NT2/D1 (cell line): ENCODE measurements around the gene SLC6A17.

ENCODE experiments used
- DNase-seq: peaks from one replicate; pipeline ENCODE4 v3.0.0-alpha.2; 2011; ENCODE audit warnings: low read depth, low spot score
- H3K27me3 ChIP-seq: 2 replicates; pipeline ENCODE4 v1.6.0; 2011; ENCODE audit warnings: mild to moderate bottlenecking; ENCODE audit not compliant: insufficient read length, insufficient read depth
- H3K36me3 ChIP-seq: 2 replicates; pipeline ENCODE4 v1.6.1; 2011; ENCODE audit warnings: mild to moderate bottlenecking, low read length, mixed read lengths; ENCODE audit not compliant: insufficient read depth, insufficient read length
- H3K4me1 ChIP-seq: 2 replicates; pipeline ENCODE4 v1.5.1; 2011; ENCODE audit not compliant: insufficient read depth, insufficient read length
- H3K4me3 ChIP-seq: 2 replicates; pipeline ENCODE4 v1.5.1; 2011; ENCODE audit warnings: low read depth; ENCODE audit not compliant: insufficient read length
- H3K9ac ChIP-seq: 2 replicates; pipeline ENCODE4 v1.6.0; 2011; ENCODE audit warnings: low read depth; ENCODE audit not compliant: insufficient read length
- H3K9me3 ChIP-seq: 2 replicates; pipeline ENCODE4 v1.5.1; 2011; ENCODE audit warnings: mild to moderate bottlenecking, low read length; ENCODE audit not compliant: insufficient read depth
- SUZ12 ChIP-seq: IDR thresholded peaks from 2 replicates; pipeline ENCODE4 v1.6.1; 2011; ENCODE audit not compliant: insufficient read length, insufficient read depth; ENCODE audit errors: extremely low read depth
- YY1 ChIP-seq: IDR thresholded peaks from 2 replicates; pipeline ENCODE4 v1.6.1; 2011; ENCODE audit not compliant: insufficient read length, insufficient read depth
- ZNF274 ChIP-seq: IDR thresholded peaks from 2 replicates; pipeline ENCODE4 v1.6.1; 2011; ENCODE audit warnings: mild to moderate bottlenecking, low read depth, low read length

Gene SLC6A17

DNA sequence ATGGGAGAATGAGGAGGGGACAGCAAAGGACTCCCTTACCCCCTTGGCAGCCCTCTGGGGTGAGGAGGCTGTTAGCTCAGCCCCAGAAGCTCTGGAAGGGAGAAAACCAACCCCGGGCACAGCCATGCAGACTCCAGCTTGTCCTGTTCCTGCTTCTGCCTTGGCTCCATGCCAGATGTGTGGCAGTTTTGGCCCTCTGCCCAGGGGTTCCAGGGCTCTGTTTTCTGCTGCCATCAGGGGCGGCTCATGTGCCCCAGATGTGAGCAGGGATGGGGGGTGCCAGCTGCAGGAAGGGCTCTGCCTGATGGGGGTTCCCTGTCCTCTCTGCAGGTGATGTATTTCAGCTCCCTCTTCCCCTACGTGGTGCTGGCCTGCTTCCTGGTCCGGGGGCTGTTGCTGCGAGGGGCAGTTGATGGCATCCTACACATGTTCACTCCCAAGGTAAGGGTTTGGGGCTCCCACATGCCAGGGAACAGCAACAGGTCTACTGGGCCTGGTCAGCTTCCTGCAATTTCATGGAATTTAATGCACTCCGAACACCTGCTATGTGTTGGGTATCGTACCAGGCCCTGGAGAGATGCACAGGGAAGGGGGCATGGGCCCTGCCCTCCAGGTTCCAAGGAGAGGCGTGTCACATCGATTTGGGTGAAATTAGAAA, 26.1 kb downstream of the SLC6A17 start:
- TF ChIP-seq ZNF274: no peak
- TF ChIP-seq SUZ12: no peak
- TF ChIP-seq YY1: no peak
- Histone ChIP-seq H3K27me3 (no peaks in the 10 kb centered on the region), H3K4me3 (no peak overlapping the region), H3K36me3 (no peaks in the 10 kb centered on the region), H3K9me3 (peaks cover 8% of the 10 kb centered on the region; the same call in 1 of the 2 replicates), H3K4me1 (peaks cover 22% of the 10 kb centered on the region), H3K9ac (no peak overlapping the region)
- DNase-seq: no peak

DNA sequence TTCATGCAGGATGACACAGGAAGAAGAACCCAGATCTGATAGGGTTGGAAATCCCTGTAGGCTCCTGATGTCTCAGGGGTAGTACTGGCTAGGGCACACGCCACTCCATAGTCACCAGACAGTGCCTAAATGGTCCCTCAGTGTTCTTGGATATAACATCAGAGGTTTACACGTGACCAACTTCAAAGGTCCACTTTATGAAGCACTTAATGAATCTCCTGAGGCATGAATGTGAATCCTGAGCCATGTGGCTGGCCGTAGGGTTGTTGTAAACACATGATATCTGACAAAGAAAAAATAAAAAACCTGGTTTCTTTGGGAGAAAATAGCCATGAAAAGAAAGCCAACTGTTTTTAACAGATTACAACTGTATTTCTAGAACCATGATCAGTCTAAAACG, 27.5 kb downstream of the SLC6A17 start:
- Histone ChIP-seq H3K36me3 (no peaks in the 10 kb centered on the region), H3K4me1 (peaks cover 14% of the 10 kb centered on the region), H3K27me3 (no peaks in the 10 kb centered on the region), H3K4me3 (no peak overlapping the region), H3K9ac (no peak overlapping the region), H3K9me3 (peaks cover 8% of the 10 kb centered on the region; the same call in 1 of the 2 replicates)
- TF ChIP-seq YY1: no peak
- TF ChIP-seq ZNF274: no peak
- no peak for TF ChIP-seq SUZ12
- DNase-seq: no peak

DNA sequence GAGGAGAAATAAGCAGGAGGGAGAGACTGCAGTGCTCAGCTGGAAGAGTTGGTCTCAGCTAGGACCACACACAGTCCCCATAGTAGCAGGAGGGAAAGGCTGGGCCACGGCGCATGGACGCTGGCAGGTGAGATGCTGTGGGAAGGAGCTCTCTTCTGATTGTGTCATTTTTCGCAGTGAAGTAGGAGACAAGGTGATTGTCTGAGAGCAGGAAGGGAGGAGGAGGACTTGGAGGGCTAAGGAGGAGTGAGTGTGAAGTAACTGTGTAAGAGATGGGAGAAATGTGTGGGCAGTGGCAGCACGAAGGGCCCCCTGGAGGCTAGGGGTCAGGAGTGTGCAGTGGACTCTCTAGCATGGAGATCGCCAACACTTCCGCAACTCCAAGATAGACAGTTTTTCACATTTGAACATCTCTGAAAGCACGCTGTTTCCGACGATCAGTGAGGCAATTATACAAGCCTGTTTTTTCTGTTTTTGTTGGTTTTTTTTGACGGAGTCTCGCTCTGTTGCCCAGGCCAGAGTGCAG, 33.4 kb downstream of the SLC6A17 start:
- Histone ChIP-seq H3K27me3 (no peaks in the 10 kb centered on the region), H3K4me3 (no peak overlapping the region), H3K9me3 (peaks cover under 1% of the 10 kb centered on the region; the same call in 1 of the 2 replicates), H3K9ac (no peak overlapping the region), H3K4me1 (peaks cover 5% of the 10 kb centered on the region), H3K36me3 (no peaks in the 10 kb centered on the region)
- TF ChIP-seq ZNF274: no peak
- no peak for TF ChIP-seq YY1
- TF ChIP-seq SUZ12: no peak
- no peak for DNase-seq

DNA sequence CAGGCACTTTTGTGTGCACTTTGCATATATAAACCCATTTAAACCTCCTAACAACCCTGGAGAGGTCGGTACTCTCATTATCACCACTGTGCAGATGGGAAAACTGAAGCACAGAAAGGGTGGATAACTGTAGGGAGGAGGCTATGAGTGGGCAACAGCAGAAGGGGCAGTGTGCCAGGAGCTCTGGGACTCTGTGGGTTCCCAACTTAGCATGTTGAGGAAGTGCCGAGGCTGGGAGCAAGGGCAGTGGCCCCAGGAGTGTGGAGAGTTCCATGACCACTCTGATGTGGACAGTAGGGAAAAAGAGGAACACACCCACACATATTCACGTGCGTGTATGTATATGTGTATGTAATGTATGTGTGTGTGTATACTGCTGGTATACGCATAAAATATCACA, 34.2 kb downstream of the SLC6A17 start:
- TF ChIP-seq SUZ12: no peak
- TF ChIP-seq ZNF274: no peak
- TF ChIP-seq YY1: no peak
- no peaks in the 10 kb centered on the region for H3K27me3 ChIP-seq
- peaks cover 5% of the 10 kb centered on the region for H3K4me1 ChIP-seq
- H3K4me3 ChIP-seq: no peak overlapping the region
- H3K9ac ChIP-seq: no peak overlapping the region
- no peaks in the 10 kb centered on the region for H3K36me3 ChIP-seq
- no peaks in the 10 kb centered on the region for H3K9me3 ChIP-seq
- DNase-seq: no peak

DNA sequence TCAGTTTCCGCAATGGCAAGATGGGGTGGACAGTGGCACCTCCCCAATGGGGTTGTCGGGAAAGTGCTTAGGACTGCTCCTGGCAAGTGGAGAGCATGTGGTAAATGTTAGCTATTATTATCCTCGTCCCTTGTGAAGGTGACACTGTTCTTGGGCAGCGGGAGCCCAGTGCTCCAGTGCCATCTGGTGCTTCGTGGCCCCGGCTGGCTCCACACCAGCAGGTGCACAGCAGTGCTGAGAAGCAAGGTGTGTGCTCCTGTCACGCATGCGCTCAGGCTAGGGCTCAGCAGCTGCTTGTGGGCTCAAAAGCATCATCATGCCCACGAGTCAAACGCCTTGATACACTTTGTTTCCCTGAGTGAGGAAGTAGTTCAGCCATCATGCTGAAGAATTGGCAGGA, 34.9 kb downstream of the SLC6A17 start:
- no peaks in the 10 kb centered on the region for H3K36me3 ChIP-seq
- H3K27me3 ChIP-seq: no peaks in the 10 kb centered on the region
- TF ChIP-seq YY1: no peak
- no peak for TF ChIP-seq ZNF274
- TF ChIP-seq SUZ12: no peak
- peaks cover 5% of the 10 kb centered on the region for H3K4me1 ChIP-seq
- no peaks in the 10 kb centered on the region for H3K9me3 ChIP-seq
- H3K4me3 ChIP-seq: no peak overlapping the region
- no peak overlapping the region for H3K9ac ChIP-seq
- no peak for DNase-seq

DNA sequence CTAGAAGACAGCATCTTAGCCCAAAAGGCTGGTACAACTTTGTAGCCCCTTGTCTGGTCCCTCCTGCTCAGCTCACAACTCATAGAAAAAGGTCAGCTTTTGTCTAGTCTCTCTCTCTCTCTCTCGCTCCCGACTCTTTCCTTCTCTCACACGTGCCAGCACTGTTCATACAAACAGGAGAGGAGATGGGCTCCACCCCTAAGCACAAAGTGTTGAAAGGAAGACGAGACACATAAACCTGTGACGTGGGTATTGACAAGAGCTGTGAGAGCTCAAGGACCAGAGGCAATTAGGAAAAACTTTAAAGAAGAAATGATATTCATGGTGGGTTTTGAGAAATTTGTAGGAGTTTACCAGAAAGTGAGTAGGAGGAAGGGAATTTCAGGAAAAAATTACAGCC, 36.3 kb downstream of the SLC6A17 start:
- no peak for TF ChIP-seq YY1
- TF ChIP-seq ZNF274: no peak
- TF ChIP-seq SUZ12: no peak
- H3K4me1 ChIP-seq: peaks cover 5% of the 10 kb centered on the region

DNA sequence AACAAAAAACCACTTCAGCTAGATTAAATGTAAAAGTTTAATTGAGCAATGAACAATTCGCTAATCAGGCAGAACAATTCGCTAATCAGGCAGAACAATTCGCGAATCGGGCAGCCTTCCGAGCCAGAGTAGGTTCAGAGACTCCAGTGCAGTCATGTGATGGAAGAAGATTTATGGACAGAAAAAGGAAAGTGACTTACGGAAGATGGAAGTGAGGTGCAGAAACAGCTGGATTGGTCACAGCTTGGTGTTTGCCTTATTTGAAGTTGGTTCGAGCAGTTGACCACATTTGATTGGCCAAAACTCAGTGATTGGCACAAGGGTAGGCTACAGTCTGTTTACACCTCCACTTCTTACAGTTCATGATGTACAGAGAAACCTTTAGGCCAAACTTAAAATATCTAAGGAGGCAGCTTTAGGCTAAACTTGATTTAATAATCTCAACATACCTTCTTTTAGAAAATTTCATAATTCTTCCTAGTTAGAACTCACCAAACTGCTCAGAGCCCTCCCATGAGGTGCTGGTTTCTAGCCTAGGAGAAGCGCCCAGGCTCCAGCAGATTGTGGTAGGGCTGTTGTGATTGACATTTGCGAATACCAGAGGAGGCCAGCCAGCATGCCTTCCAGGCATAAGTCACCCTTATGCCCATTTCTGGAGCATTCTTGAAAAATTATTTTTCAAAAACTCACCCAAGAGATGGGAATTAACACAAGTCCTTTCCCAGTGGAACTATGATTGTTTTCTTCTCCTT, 37.0 kb downstream of the SLC6A17 start:
- Histone ChIP-seq H3K9ac (no peak overlapping the region), H3K27me3 (no peaks in the 10 kb centered on the region), H3K4me1 (peaks cover 5% of the 10 kb centered on the region), H3K9me3 (no peaks in the 10 kb centered on the region), H3K4me3 (no peak overlapping the region), H3K36me3 (no peaks in the 10 kb centered on the region)
- TF ChIP-seq YY1 (no peak), ZNF274 (no peak), SUZ12 (no peak)
- DNase-seq: no peak

More for the DNA sequence above, 36.3 kb downstream of the SLC6A17 start:
- no peaks in the 10 kb centered on the region for H3K9me3 ChIP-seq
- H3K27me3 ChIP-seq: no peaks in the 10 kb centered on the region
- no peak overlapping the region for H3K9ac ChIP-seq
- H3K4me3 ChIP-seq: no peak overlapping the region
- H3K36me3 ChIP-seq: no peaks in the 10 kb centered on the region
- no peak for DNase-seq
